HepG2 (cell line): ENCODE measurements around the gene ARHGAP45. TPM values are rescaled to one million over a fixed set of nuclear protein-coding genes. Genes with fewer than 3 reads are reported as not detected.

Experiments
- AGO2 ChIP-seq: fragments of 200-400 bp; formaldehyde crosslinking; optimal IDR thresholded peaks from 2 replicates; pipeline ENCODE3; 2017; ENCODE audit warnings: mild to moderate bottlenecking, low read depth, low read length, moderate library complexity
- BORCS8-MEF2B ChIP-seq: sonication (generic); formaldehyde crosslinking; IDR thresholded peaks from 2 replicates; pipeline ENCODE4 v1.8.0; 2022; ENCODE audit warnings: mild to moderate bottlenecking, missing genetic modification reagents
- DDIT3 ChIP-seq: sonication (generic); formaldehyde crosslinking; IDR thresholded peaks from 2 replicates; pipeline ENCODE4 v1.4.0; 2020; ENCODE audit warnings: mild to moderate bottlenecking, missing genetic modification reagents
- DPF2 ChIP-seq: sonication (generic); formaldehyde crosslinking; IDR thresholded peaks from 2 replicates; pipeline ENCODE4 v1.4.0; 2020; ENCODE audit warnings: mild to moderate bottlenecking, low read depth, missing genetic modification reagents, borderline replicate concordance
- FOXO1 ChIP-seq: sonication (generic); formaldehyde crosslinking; IDR thresholded peaks from 2 replicates; pipeline ENCODE4 v1.4.0; 2020; ENCODE audit warnings: missing genetic modification reagents
- GZF1 ChIP-seq: sonication (generic); formaldehyde crosslinking; IDR thresholded peaks from 2 replicates; pipeline ENCODE4 v1.5.1; 2020; ENCODE audit warnings: mild to moderate bottlenecking, missing genetic modification reagents
- HNF1B ChIP-seq: sonication (generic); formaldehyde crosslinking; IDR thresholded peaks from 2 replicates; pipeline ENCODE4 v1.5.1; 2020; ENCODE audit warnings: mild to moderate bottlenecking, moderate library complexity, missing genetic modification reagents
- HNRNPL ChIP-seq: fragments of 200-400 bp; formaldehyde crosslinking; IDR thresholded peaks from 2 replicates; pipeline ENCODE4 v1.6.1; 2017; ENCODE audit warnings: mild to moderate bottlenecking, low read depth, low read length
- HOXA3 ChIP-seq: sonication (generic); formaldehyde crosslinking; IDR thresholded peaks from 2 replicates; pipeline ENCODE4 v1.5.0; 2020; ENCODE audit warnings: missing genetic modification reagents
- NFKB2 ChIP-seq: sonication (generic); formaldehyde crosslinking; IDR thresholded peaks from 2 replicates; pipeline ENCODE4 v1.4.0; 2020; ENCODE audit warnings: missing genetic modification reagents, borderline replicate concordance
- ONECUT2 ChIP-seq: sonication (generic); formaldehyde crosslinking; IDR thresholded peaks from 2 replicates; pipeline ENCODE4 v1.4.0; 2020; ENCODE audit warnings: missing genetic modification reagents
- RBFOX2 ChIP-seq: fragments of 200-400 bp; formaldehyde crosslinking; IDR thresholded peaks from 2 replicates; pipeline ENCODE4 v1.6.1; 2017; ENCODE audit warnings: low read depth, mild to moderate bottlenecking, low read length
- SAP130 ChIP-seq: IDR thresholded peaks from 2 replicates; pipeline ENCODE4 v1.6.1; 2016; ENCODE audit warnings: low read depth
- SNAPC5 ChIP-seq: sonication (generic); formaldehyde crosslinking; IDR thresholded peaks from 2 replicates; pipeline ENCODE4 v1.8.1; 2023; ENCODE audit warnings: mild to moderate bottlenecking, missing genetic modification reagents, borderline replicate concordance
- SP1 ChIP-seq, 2 experiments: fragments of 450-650 bp in 1 of 2; sonication (generic) in 1 of 2; formaldehyde crosslinking in 1 of 2; IDR thresholded peaks; 2 replicates each; pipeline versions ENCODE4 v1.4.0 to v1.6.1; 2016 to 2020; ENCODE audit warnings: missing genetic modification reagents in 1 of 2
- SYNCRIP ChIP-seq: fragments of 200-400 bp; formaldehyde crosslinking; IDR thresholded peaks from 2 replicates; pipeline ENCODE4 v1.6.1; 2018; ENCODE audit warnings: mild to moderate bottlenecking, low read depth, low read length; ENCODE audit not compliant: insufficient read depth
- XBP1 ChIP-seq: sonication (generic); formaldehyde crosslinking; IDR thresholded peaks from 2 replicates; pipeline ENCODE4 v1.5.0; 2020; ENCODE audit warnings: missing genetic modification reagents
- ZKSCAN5 ChIP-seq: sonication (generic); formaldehyde crosslinking; IDR thresholded peaks from 2 replicates; pipeline ENCODE4 v1.5.1; 2020; ENCODE audit warnings: mild to moderate bottlenecking, missing genetic modification reagents
- ZNF224 ChIP-seq: sonication (generic); formaldehyde crosslinking; IDR thresholded peaks from 2 replicates; pipeline ENCODE4 v1.5.0; 2020; ENCODE audit warnings: mild to moderate bottlenecking, missing genetic modification reagents
- ZNF331 ChIP-seq: sonication (generic); formaldehyde crosslinking; IDR thresholded peaks from 2 replicates; pipeline ENCODE4 v1.4.0; 2020; ENCODE audit warnings: missing genetic modification reagents
- ZNF414 ChIP-seq: sonication (generic); formaldehyde crosslinking; IDR thresholded peaks from 2 replicates; pipeline ENCODE4 v1.5.0; 2020; ENCODE audit warnings: missing genetic modification reagents
- ZNF513 ChIP-seq: sonication (generic); formaldehyde crosslinking; conservative IDR thresholded peaks from 2 replicates; pipeline ENCODE4 v1.5.0; 2020; ENCODE audit warnings: missing genetic modification reagents
- ZNF543 ChIP-seq: sonication (generic); formaldehyde crosslinking; IDR thresholded peaks from 2 replicates; pipeline ENCODE4 v1.4.0; 2020; ENCODE audit warnings: mild to moderate bottlenecking, missing genetic modification reagents
- ZNF577 ChIP-seq: sonication (generic); formaldehyde crosslinking; IDR thresholded peaks from 2 replicates; pipeline ENCODE4 v1.4.0; 2020; ENCODE audit warnings: mild to moderate bottlenecking, low read depth, missing genetic modification reagents, borderline replicate concordance
- polyA plus RNA-seq, 8 experiments: library from polyadenylated mRNA; depleted of rRNA in 3 of 8; stranded (reverse) in 7 of 8; unstranded in 1 of 8; fragments of >200 nt; fragmentation: Illumina TruSeq in 4 of 8; extraction: Trizol in 4 of 8; gene quantifications; 2 replicates each; pipeline versions ENCODE4 v1.2.1 to v1.2.3, GENCODE V29; 2011 to 2016; ENCODE audit warnings: low read depth in 4 of 8, missing spikeins in 1 of 8, mixed read lengths in 1 of 8; ENCODE audit not compliant: insufficient read depth in 1 of 8
- total RNA-seq, 5 experiments: library from RNA; depleted of rRNA; stranded (reverse); fragments of >200 nt; fragmentation: Illumina TruSeq; extraction: Trizol; gene quantifications; 2 replicates each; pipeline ENCODE4 v1.2.3, GENCODE V29; 2016; ENCODE audit warnings: low read depth in 1 of 5

The ARHGAP45 gene
- total and polyA plus RNA-seq, 2 of the 13 experiments (the other 11 are each of a cell fraction or from before 2014, with no cell fraction given) = 0.84 to 32.0 TPM

GRCh38 chr19:1113030-1113985 lies 46.3 kb downstream of the ARHGAP45 start (continued):
- TF ChIP-seq ZNF414 (CRISPR knock-in tag) = peak; percentile 70
- 0 out of 2 replicates have a peak, but pooled peaks have one; percentile 33 for TF ChIP-seq XBP1 (CRISPR knock-in tag)
- peak; percentile 83; the same call in 1 of the 2 replicates for TF ChIP-seq FOXO1 (CRISPR knock-in tag)
- TF ChIP-seq HOXA3 (CRISPR knock-in tag) = peak; percentile 79
- TF ChIP-seq ZNF331 = peak; percentile 68; the same call in 1 of the 2 replicates
- TF ChIP-seq AGO2 = peak; percentile 18
- peak; percentile 58; the same call in 1 of the 2 replicates for TF ChIP-seq ZNF543 (CRISPR knock-in tag)
- no peak for TF ChIP-seq ZKSCAN5
- TF ChIP-seq ZNF224 (CRISPR knock-in tag) = no peak
- TF ChIP-seq ONECUT2 (CRISPR knock-in tag) = peak; percentile 67; the same call in 1 of the 2 replicates
- no peak for TF ChIP-seq SP1 (IDR thresholded peaks at IDR 0.05)
- TF ChIP-seq SP1 (CRISPR knock-in tag; IDR thresholded peaks at IDR 0.05) = peak; percentile 97
- TF ChIP-seq SNAPC5 (CRISPR knock-in tag) = peak; percentile 28; the same call in 1 of the 2 replicates
- 0 out of 2 replicates have a peak, but pooled peaks have one; percentile 39 for TF ChIP-seq GZF1
- TF ChIP-seq DDIT3 (CRISPR knock-in tag) = no peak
- TF ChIP-seq ZNF577 (CRISPR knock-in tag) = no peak
- no peak for TF ChIP-seq ZNF513 (CRISPR knock-in tag)
- peak; percentile 49; the same call in 1 of the 2 replicates for TF ChIP-seq NFKB2 (CRISPR knock-in tag)
- 0 out of 2 replicates have a peak, but pooled peaks have one; percentile 20 for TF ChIP-seq DPF2 (CRISPR knock-in tag)
- TF ChIP-seq SAP130 (CRISPR knock-in tag) = peak; percentile 96
- peak; percentile 84 for TF ChIP-seq HNRNPL
- peak; percentile 70 for TF ChIP-seq RBFOX2
- peak; percentile 85 for TF ChIP-seq HNF1B
- TF ChIP-seq SYNCRIP = no peak
- TF ChIP-seq BORCS8-MEF2B (CRISPR knock-in tag) = peak; percentile 45; the same call in 1 of the 2 replicates
